Pancreas (tissue), 10 donors: ENCODE data around the gene PITPNM1. TPM values are rescaled to one million over a fixed set of nuclear protein-coding genes. Genes with fewer than 3 reads are reported as not detected.
A peak's percentile ranks its signal among the peaks of the same experiment; 100 is the strongest.

Experiments
- ATAC-seq, 4 donors: fragments of 200-7000 bp; cut with Tn5 transposase; one replicate each; pipeline versions ENCODE4 v1.8.0 to v1.9.1; 2020; ENCODE audit warnings: mild to moderate bottlenecking in 4 of 4, moderate library complexity in 4 of 4
- DNase-seq, 6 donors: peaks; one replicate each; pipeline ENCODE4 v3.0.0-alpha.2; 2020
- FAIRE-seq: peaks from 2 replicates; lab custom pipeline; 2012; peaks lifted over from hg19 to GRCh38; lab: Jason Lieb, UNC
- H3K27ac ChIP-seq, 4 donors: fragments of 200-600 bp; sonication (generic); 1 replicate in 3 of 4; 2 replicates in 1 of 4; pipeline versions ENCODE4 v1.5.0 to v1.8.0; 2020
- H3K27me3 ChIP-seq, 4 donors: fragments of 200-600 bp; one replicate each; pipeline ENCODE4 v1.8.0; 2021
- H3K36me3 ChIP-seq, 3 donors: fragments of 200-600 bp; sonication (generic) in 1 of 3; one replicate each; pipeline versions ENCODE4 v1.5.0 to v1.8.0; 2020 to 2021
- H3K4me1 ChIP-seq, 3 donors: fragments of 200-600 bp; one replicate each; pipeline ENCODE4 v1.8.0; 2021
- H3K4me3 ChIP-seq, 4 donors: fragments of 200-600 bp; sonication (generic) in 2 of 4; one replicate each; pipeline versions ENCODE4 v1.5.0 to v1.8.0; 2020 to 2021
- H3K9me3 ChIP-seq, 4 donors: fragments of 200-600 bp; one replicate each; pipeline ENCODE4 v1.8.0; 2021
- CTCF ChIP-seq, 4 donors: fragments of 200-600 bp; sonication (generic) in 3 of 4; IDR thresholded peaks; one replicate each; pipeline versions ENCODE4 v1.5.0 to v1.8.0; 2021; ENCODE audit warnings: antibody characterized with exemption in 4 of 4
- WGBS, 2 donors: extraction: QIAGEN DNeasy Blood & Tissue Kit; methylation state at CpG; one replicate each; pipeline ENCODE4 v1.1.7; 2013; 5-methylcytosine and 5-hydroxymethylcytosine counted together
- intact Hi-C, 3 donors: fragments of 100-400 bp; cut with DNase I; formaldehyde crosslinking; loops; one replicate each; pipeline versions ENCODE4 v1.11.1 to v1.14.2; 2022
- polyA plus RNA-seq, 2 donors: library from polyadenylated mRNA; stranded (reverse); fragments of 200-250 nt; gene quantifications; one replicate each; pipeline ENCODE4 v1.2.3, GENCODE V29; 2013
- total RNA-seq, 6 donors: library from RNA; stranded (reverse); fragmentation: NEBNext Ultra II Directional in 4 of 6; extraction: Animal tissue kit (Norgen Biotek cat#: 25700) in 4 of 6; gene quantifications; one replicate each; pipeline versions ENCODE4 v1.2.1 to v1.2.4, GENCODE V29; 2021 to 2023
- donor health status: healthy with polysubstance abuse.
- donor health status: DM: no; HTN: no; CAD: no; lungs with moderate emphysema.
- donor health status: DM: no; HTN: no; CAD: no.
- donor health status: control.
- donor health status: control.
- donor health status: Bipolar disorder and iron deficiency.
- donor health status: DM: yes; HTN: yes; CAD: no.
- donor health status: DM: no; HTN: no; CAD: no.
- donor health status: DM: no; HTN: no; CAD: no.
- donor health status: DM: yes; HTN: yes; CAD: no.

Gene PITPNM1
- total and polyA plus RNA-seq, 8 donors = 10.2 to 35.7 (median 24.3) TPM

- DNase-seq (no peak), FAIRE-seq (no peak), ATAC-seq (no peak)
- Histone ChIP-seq H3K9me3 (no peaks in the 10 kb centered on the region), H3K4me1 (peaks cover 0 to 23% (median 6%) of the 10 kb centered on the region in 3 donors), H3K4me3 (peak overlapping the region; percentile 29 to 68 (median 48)), H3K27ac (peak overlapping the region; percentile 71 to 88 (median 80)), H3K27me3 (no peaks in the 10 kb centered on the region), H3K36me3 (no peaks in the 10 kb centered on the region)
- 21 to 26% methylated on average over 3 of the region's 3 CpGs for WGBS, 2 donors
- intact Hi-C loops = no loop called here
- no peak for TF ChIP-seq CTCF (IDR thresholded peaks at IDR 0.05)
Measured at GRCh38 chr11:67465189-67465510, 40.0 kb downstream of the PITPNM1 start.

- intact Hi-C loops = no loop called here
- H3K36me3 ChIP-seq = no peaks in the 10 kb centered on the region
- peak overlapping the region; percentile 29 to 68 (median 48) for H3K4me3 ChIP-seq
- H3K27me3 ChIP-seq = no peaks in the 10 kb centered on the region
- no peak for TF ChIP-seq CTCF (IDR thresholded peaks at IDR 0.05)
- H3K27ac ChIP-seq = peak overlapping the region; percentile 71 to 88 (median 80)
- DNase-seq = peak; percentile 92 to 99 (median 94)
- H3K4me1 ChIP-seq = peaks cover 0 to 23% (median 6%) of the 10 kb centered on the region in 3 donors
- no peaks in the 10 kb centered on the region for H3K9me3 ChIP-seq
- FAIRE-seq = no peak
- peak; percentile 68 to 82 (median 78) for ATAC-seq
- WGBS, 2 donors = 11 to 12% methylated on average over 48 to 56 of the region's 56 CpGs
Measured at GRCh38 chr11:67464411-67465188, 40.6 kb downstream of the PITPNM1 start.

- DNase-seq (peak in 5 of 6 donors; percentile 64 to 87 (median 70)), FAIRE-seq (no peak), ATAC-seq (peak; percentile 5 to 40 (median 16))
- Histone ChIP-seq H3K9me3 (no peaks in the 10 kb centered on the region), H3K4me1 (peaks cover 0 to 23% (median 6%) of the 10 kb centered on the region in 3 donors), H3K27ac (peak overlapping the region; percentile 6 to 88 (median 68)), H3K4me3 (peak overlapping the region in 3 of 4 donors; percentile 13 to 68 (median 56)), H3K36me3 (no peaks in the 10 kb centered on the region), H3K27me3 (no peaks in the 10 kb centered on the region)
- WGBS, 2 donors = 85 to 86% methylated on average over 20 of the region's 20 CpGs
- TF ChIP-seq CTCF (IDR thresholded peaks at IDR 0.05) = no peak
- intact Hi-C loops = no loop called here
Measured at GRCh38 chr11:67463680-67464410, 41.3 kb downstream of the PITPNM1 start.

GRCh38 chr11:67463186-67463585 lies 42.0 kb downstream of the PITPNM1 start:
- peaks cover 0 to 23% (median 6%) of the 10 kb centered on the region in 3 donors for H3K4me1 ChIP-seq
- DNase-seq = peak in 3 of 6 donors; percentile 35 to 54 (median 39)
- intact Hi-C loops = no loop called here
- no peak for FAIRE-seq
- no peak overlapping the region for H3K27ac ChIP-seq
- no peak for ATAC-seq
- no peaks in the 10 kb centered on the region for H3K27me3 ChIP-seq
- H3K36me3 ChIP-seq = no peaks in the 10 kb centered on the region
- WGBS, 2 donors = 61 to 70% methylated on average over 10 of the region's 10 CpGs
- H3K4me3 ChIP-seq = no peak overlapping the region
- H3K9me3 ChIP-seq = no peaks in the 10 kb centered on the region
- TF ChIP-seq CTCF (IDR thresholded peaks at IDR 0.05) = no peak
